Superior temporal gyrus (tissue), 1 donor: ENCODE data around the gene PEX3.

Experiments
- DNase-seq: peaks from one replicate; pipeline ENCODE4 v3.0.0-alpha.2; 2016; ENCODE audit errors: extremely low spot score

PEX3 gene

GRCh38 chr6:143539734-143540133 lies 89.1 kb downstream of the PEX3 start:
- no peak for DNase-seq

- no peak for DNase-seq
Observed at GRCh38 chr6:143540192-143540591, 89.6 kb downstream of the PEX3 start.
